OCI-LY3 (cell line): Measurements from ENCODE around the gene NDST1.

Source experiments
- H2AFZ ChIP-seq: fragments of 200-600, 300-600 bp; shearing (Covaris generic); 2 replicates; pipeline ENCODE4 v1.6.0; 2014; ENCODE audit warnings: antibody characterized with exemption, low read depth, low read length
- H3K27ac ChIP-seq: fragments of 200-600, 300-600 bp; sonication (generic); 2 replicates; pipeline ENCODE4 v1.5.1; 2014; ENCODE audit warnings: mild to moderate bottlenecking, low read length, moderate library complexity, mixed read lengths
- H3K27me3 ChIP-seq: fragments of 200-600, 300-600 bp; sonication (generic); 2 replicates; pipeline ENCODE4 v1.6.1; 2014; ENCODE audit warnings: low read depth, low read length, mixed read lengths
- H3K36me3 ChIP-seq: fragments of 200-600, 300-600 bp; sonication (generic); replicated peaks from 2 replicates; pipeline ENCODE3; 2014; ENCODE audit warnings: low read depth, low read length, mixed read lengths
- H3K4me1 ChIP-seq: fragments of 300-600, 200-600 bp; sonication (generic); 2 replicates; pipeline ENCODE4 v1.6.1; 2014; ENCODE audit warnings: low read length, mixed read lengths
- H3K4me2 ChIP-seq: fragments of 200-600, 300-600 bp; sonication (generic); 2 replicates; pipeline ENCODE4 v1.6.1; 2014; ENCODE audit warnings: low read length, mixed read lengths
- H3K4me3 ChIP-seq: fragments of 300-600, 200-600 bp; sonication (generic); 2 replicates; pipeline ENCODE4 v1.5.1; 2014; ENCODE audit warnings: antibody characterized with exemption, mild to moderate bottlenecking, low read length, moderate library complexity
- H3K79me2 ChIP-seq: fragments of 300-600, 200-600 bp; shearing (Covaris generic); 2 replicates; pipeline ENCODE4 v1.6.1; 2014; ENCODE audit warnings: mild to moderate bottlenecking, low read length, mixed read lengths
- H3K9ac ChIP-seq: fragments of 300-600, 200-600 bp; shearing (Covaris generic); 2 replicates; pipeline ENCODE4 v1.6.0; 2014; ENCODE audit warnings: mild to moderate bottlenecking, low read length, moderate library complexity
- H3K9me3 ChIP-seq: fragments of 200-600, 300-600 bp; shearing (Covaris generic); 2 replicates; pipeline ENCODE4 v1.6.1; 2014; ENCODE audit warnings: low read length, mixed read lengths; ENCODE audit not compliant: insufficient read depth
- H4K20me1 ChIP-seq: fragments of 200-600, 300-600 bp; sonication (generic); 2 replicates; pipeline ENCODE4 v1.6.1; 2016; ENCODE audit warnings: low read length, mixed read lengths; ENCODE audit not compliant: insufficient read depth
- EZH2phosphoT487 ChIP-seq: fragments of 200-600 bp; shearing (Covaris generic); IDR thresholded peaks from 2 replicates; pipeline ENCODE4 v1.6.1; 2018; ENCODE audit warnings: antibody characterized with exemption, mixed run types, low read depth
- TF ChIP-seq, protein P1 (sequence below): fragments of 200-600, 300-600 bp; sonication (generic); IDR thresholded peaks from 2 replicates; pipeline ENCODE4 v1.5.1; 2014; ENCODE audit warnings: antibody characterized with exemption, low read length, low read depth

Gene NDST1

GRCh38 chr5:150607105-150607504, 99.2 kb downstream of the NDST1 start:
- H3K9me3 ChIP-seq: no peaks in the 10 kb centered on the region
- H3K4me3 ChIP-seq: no peak overlapping the region
- no peaks in the 10 kb centered on the region for H4K20me1 ChIP-seq
- no peak overlapping the region for H3K9ac ChIP-seq
- no peak overlapping the region for H3K27ac ChIP-seq
- H2AFZ ChIP-seq: no peak overlapping the region
- H3K4me1 ChIP-seq: no peaks in the 10 kb centered on the region
- no peaks in the 10 kb centered on the region for H3K36me3 ChIP-seq
- H3K79me2 ChIP-seq: no peaks in the 10 kb centered on the region
- H3K4me2 ChIP-seq: no peak overlapping the region
- no peaks in the 10 kb centered on the region for H3K27me3 ChIP-seq
- TF ChIP-seq EZH2phosphoT487: no peak
- TF ChIP-seq, protein P1, sequence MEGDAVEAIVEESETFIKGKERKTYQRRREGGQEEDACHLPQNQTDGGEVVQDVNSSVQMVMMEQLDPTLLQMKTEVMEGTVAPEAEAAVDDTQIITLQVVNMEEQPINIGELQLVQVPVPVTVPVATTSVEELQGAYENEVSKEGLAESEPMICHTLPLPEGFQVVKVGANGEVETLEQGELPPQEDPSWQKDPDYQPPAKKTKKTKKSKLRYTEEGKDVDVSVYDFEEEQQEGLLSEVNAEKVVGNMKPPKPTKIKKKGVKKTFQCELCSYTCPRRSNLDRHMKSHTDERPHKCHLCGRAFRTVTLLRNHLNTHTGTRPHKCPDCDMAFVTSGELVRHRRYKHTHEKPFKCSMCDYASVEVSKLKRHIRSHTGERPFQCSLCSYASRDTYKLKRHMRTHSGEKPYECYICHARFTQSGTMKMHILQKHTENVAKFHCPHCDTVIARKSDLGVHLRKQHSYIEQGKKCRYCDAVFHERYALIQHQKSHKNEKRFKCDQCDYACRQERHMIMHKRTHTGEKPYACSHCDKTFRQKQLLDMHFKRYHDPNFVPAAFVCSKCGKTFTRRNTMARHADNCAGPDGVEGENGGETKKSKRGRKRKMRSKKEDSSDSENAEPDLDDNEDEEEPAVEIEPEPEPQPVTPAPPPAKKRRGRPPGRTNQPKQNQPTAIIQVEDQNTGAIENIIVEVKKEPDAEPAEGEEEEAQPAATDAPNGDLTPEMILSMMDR: no peak
